ENCODE data around the gene ZMYND12.
"Not testable (repeated sequence)": the region's sequence is repeated elsewhere in the genome, so short reads cannot be mapped to it uniquely, and the experiment has no call there.

ZMYND12 gene

GRCh38 chr1:42456010-42456753, at the start of gene ZMYND12, which contains the start of gene PPCS:
Gene ZMYND12, minus strand, starts transcription at chr1:42456022. Its CDS starts 25 bp downstream, at chr1:42455997.
Gene PPCS, plus strand, starts transcription at chr1:42456543. Its CDS starts 23 bp downstream, at chr1:42456566.
- peaks cover 9% of the 10 kb centered on the region; the same call in 1 of the 2 replicates for H3K79me2 ChIP-seq (ENCODE audit: insufficient read depth, low read length)
- H4K20me1 ChIP-seq (ENCODE audit: low read depth, low read length): no peaks in the 10 kb centered on the region
- TF ChIP-seq CTCF (IDR thresholded peaks at IDR 0.05; ENCODE audit: insufficient read depth, low read length, poor library complexity, severe bottlenecking) (no peak), EZH2phosphoT487 (conservative IDR thresholded peaks at IDR 0.05; ENCODE audit: low read length) (no peak)
- no peaks in the 10 kb centered on the region for H3K9me2 ChIP-seq (replicated peaks; ENCODE audit: insufficient read depth, low read length)
- H3K9me3 ChIP-seq (ENCODE audit: insufficient read depth, low read length): no peaks in the 10 kb centered on the region
- H3K4me3 ChIP-seq (ENCODE audit: insufficient read depth, low read length, poor library complexity, severe bottlenecking): peak within 1 kb of the TSS; percentile 74
- peaks cover 3% of the 10 kb centered on the region; the same call in 1 of the 2 replicates for H3F3A ChIP-seq (ENCODE audit: insufficient read depth)
- H3K9ac ChIP-seq (ENCODE audit: low read length): peak within 1 kb of the TSS; percentile 92
- no peaks in the 10 kb centered on the region for H3K27me3 ChIP-seq (ENCODE audit: low read length)
- H3K4me2 ChIP-seq (ENCODE audit: low read depth, low read length, poor library complexity, severe bottlenecking): peak within 1 kb of the TSS; percentile 88
- H3K36me3 ChIP-seq (ENCODE audit: low read length): peaks cover 6% of the 10 kb centered on the region; the same call in 1 of the 2 replicates
- H2AFZ ChIP-seq (ENCODE audit: low read depth, low read length, severe bottlenecking): peak within 1 kb of the TSS; percentile 95
- H3K27ac ChIP-seq (ENCODE audit: low read depth, low read length): peak within 1 kb of the TSS; percentile 79

GRCh38 chr1:42504535-42505128, 48.8 kb upstream of the ZMYND12 start:
- Histone ChIP-seq H3K79me2 (ENCODE audit: insufficient read depth, low read length) (no peaks in the 10 kb centered on the region), H3K4me2 (ENCODE audit: low read depth, low read length, poor library complexity, severe bottlenecking) (no peak overlapping the region), H2AFZ (ENCODE audit: low read depth, low read length, severe bottlenecking) (no peak overlapping the region), H4K20me1 (ENCODE audit: low read depth, low read length) (no peaks in the 10 kb centered on the region), H3K9ac (ENCODE audit: low read length) (no peak overlapping the region), H3K27me3 (ENCODE audit: low read length) (no peaks in the 10 kb centered on the region), H3K4me3 (ENCODE audit: insufficient read depth, low read length, poor library complexity, severe bottlenecking) (no peak overlapping the region), H3F3A (ENCODE audit: insufficient read depth) (no peaks in the 10 kb centered on the region), H3K9me2 (replicated peaks; ENCODE audit: insufficient read depth, low read length) (no peaks in the 10 kb centered on the region), H3K27ac (ENCODE audit: low read depth, low read length) (no peak overlapping the region), H3K9me3 (ENCODE audit: insufficient read depth, low read length) (peaks cover 33% of the 10 kb centered on the region; the same call in 1 of the 2 replicates), H3K36me3 (ENCODE audit: low read length) (peaks cover 6% of the 10 kb centered on the region; the same call in 1 of the 2 replicates)
- TF ChIP-seq EZH2phosphoT487 (conservative IDR thresholded peaks at IDR 0.05; ENCODE audit: low read length) (no peak), CTCF (IDR thresholded peaks at IDR 0.05; ENCODE audit: insufficient read depth, low read length, poor library complexity, severe bottlenecking) (no peak)

GRCh38 chr1:42502031-42502430, 46.2 kb upstream of the ZMYND12 start:
- not testable (repeated sequence) for H2AFZ ChIP-seq (ENCODE audit: low read depth, low read length, severe bottlenecking); H4K20me1 ChIP-seq (ENCODE audit: low read depth, low read length); H3F3A ChIP-seq (ENCODE audit: insufficient read depth); H3K9me2 ChIP-seq (replicated peaks; ENCODE audit: insufficient read depth, low read length); H3K9ac ChIP-seq (ENCODE audit: low read length); H3K4me2 ChIP-seq (ENCODE audit: low read depth, low read length, poor library complexity, severe bottlenecking); H3K4me3 ChIP-seq (ENCODE audit: insufficient read depth, low read length, poor library complexity, severe bottlenecking); H3K27me3 ChIP-seq (ENCODE audit: low read length); H3K79me2 ChIP-seq (ENCODE audit: insufficient read depth, low read length); H3K36me3 ChIP-seq (ENCODE audit: low read length); H3K27ac ChIP-seq (ENCODE audit: low read depth, low read length)
- H3K9me3 ChIP-seq (ENCODE audit: insufficient read depth, low read length): peaks cover 33% of the 10 kb centered on the region; the same call in 1 of the 2 replicates

GRCh38 chr1:42490237-42490636, 34.4 kb upstream of the ZMYND12 start:
- no peak overlapping the region for H3K4me2 ChIP-seq (ENCODE audit: low read depth, low read length, poor library complexity, severe bottlenecking)
- H3K9me2 ChIP-seq (replicated peaks; ENCODE audit: insufficient read depth, low read length): no peaks in the 10 kb centered on the region
- TF ChIP-seq EZH2phosphoT487 (conservative IDR thresholded peaks at IDR 0.05; ENCODE audit: low read length): no peak
- no peak for TF ChIP-seq CTCF (IDR thresholded peaks at IDR 0.05; ENCODE audit: insufficient read depth, low read length, poor library complexity, severe bottlenecking)
- H3K36me3 ChIP-seq (ENCODE audit: low read length): no peaks in the 10 kb centered on the region
- no peak overlapping the region for H2AFZ ChIP-seq (ENCODE audit: low read depth, low read length, severe bottlenecking)
- no peak overlapping the region for H3K9ac ChIP-seq (ENCODE audit: low read length)
- no peaks in the 10 kb centered on the region for H3K27me3 ChIP-seq (ENCODE audit: low read length)
- no peaks in the 10 kb centered on the region for H3F3A ChIP-seq (ENCODE audit: insufficient read depth)
- no peaks in the 10 kb centered on the region for H3K79me2 ChIP-seq (ENCODE audit: insufficient read depth, low read length)
- no peaks in the 10 kb centered on the region for H3K9me3 ChIP-seq (ENCODE audit: insufficient read depth, low read length)
- no peaks in the 10 kb centered on the region for H4K20me1 ChIP-seq (ENCODE audit: low read depth, low read length)
- no peak overlapping the region for H3K27ac ChIP-seq (ENCODE audit: low read depth, low read length)
- H3K4me3 ChIP-seq (ENCODE audit: insufficient read depth, low read length, poor library complexity, severe bottlenecking): no peak overlapping the region

All from SU-DHL-6 (cell line).